Measurements from ENCODE around the gene GNAL. TPM values are rescaled to one million over a fixed set of nuclear protein-coding genes. Genes with fewer than 3 reads are reported as not detected.

Gene GNAL
- total RNA-seq, 4 donors from 2014 or later = 7.5 to 20.7 (median 11.8) TPM

DNA sequence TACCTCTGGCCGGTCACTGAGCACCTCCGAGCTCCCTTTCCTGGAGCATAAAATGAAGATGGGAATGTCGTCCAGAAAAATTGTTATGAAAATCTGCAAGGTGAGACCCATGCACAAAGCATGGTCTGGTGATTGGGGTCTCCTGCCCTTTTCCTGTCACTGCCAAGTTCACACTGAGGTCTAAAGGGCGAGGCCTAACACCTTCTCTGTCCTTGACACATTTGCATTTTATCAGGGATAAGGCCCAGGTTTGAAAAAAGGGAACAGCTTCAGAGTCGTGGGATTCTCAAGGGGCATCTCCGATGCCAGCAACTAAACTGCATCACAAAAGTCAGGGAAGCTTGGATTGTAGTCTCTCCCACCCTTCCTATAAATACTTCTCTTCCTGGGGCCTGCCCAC lies 24.7 kb downstream of the GNAL start:
- TF ChIP-seq, protein P1, sequence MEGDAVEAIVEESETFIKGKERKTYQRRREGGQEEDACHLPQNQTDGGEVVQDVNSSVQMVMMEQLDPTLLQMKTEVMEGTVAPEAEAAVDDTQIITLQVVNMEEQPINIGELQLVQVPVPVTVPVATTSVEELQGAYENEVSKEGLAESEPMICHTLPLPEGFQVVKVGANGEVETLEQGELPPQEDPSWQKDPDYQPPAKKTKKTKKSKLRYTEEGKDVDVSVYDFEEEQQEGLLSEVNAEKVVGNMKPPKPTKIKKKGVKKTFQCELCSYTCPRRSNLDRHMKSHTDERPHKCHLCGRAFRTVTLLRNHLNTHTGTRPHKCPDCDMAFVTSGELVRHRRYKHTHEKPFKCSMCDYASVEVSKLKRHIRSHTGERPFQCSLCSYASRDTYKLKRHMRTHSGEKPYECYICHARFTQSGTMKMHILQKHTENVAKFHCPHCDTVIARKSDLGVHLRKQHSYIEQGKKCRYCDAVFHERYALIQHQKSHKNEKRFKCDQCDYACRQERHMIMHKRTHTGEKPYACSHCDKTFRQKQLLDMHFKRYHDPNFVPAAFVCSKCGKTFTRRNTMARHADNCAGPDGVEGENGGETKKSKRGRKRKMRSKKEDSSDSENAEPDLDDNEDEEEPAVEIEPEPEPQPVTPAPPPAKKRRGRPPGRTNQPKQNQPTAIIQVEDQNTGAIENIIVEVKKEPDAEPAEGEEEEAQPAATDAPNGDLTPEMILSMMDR (IDR thresholded peaks at IDR 0.05; ENCODE audit: low read depth) = no peak

DNA sequence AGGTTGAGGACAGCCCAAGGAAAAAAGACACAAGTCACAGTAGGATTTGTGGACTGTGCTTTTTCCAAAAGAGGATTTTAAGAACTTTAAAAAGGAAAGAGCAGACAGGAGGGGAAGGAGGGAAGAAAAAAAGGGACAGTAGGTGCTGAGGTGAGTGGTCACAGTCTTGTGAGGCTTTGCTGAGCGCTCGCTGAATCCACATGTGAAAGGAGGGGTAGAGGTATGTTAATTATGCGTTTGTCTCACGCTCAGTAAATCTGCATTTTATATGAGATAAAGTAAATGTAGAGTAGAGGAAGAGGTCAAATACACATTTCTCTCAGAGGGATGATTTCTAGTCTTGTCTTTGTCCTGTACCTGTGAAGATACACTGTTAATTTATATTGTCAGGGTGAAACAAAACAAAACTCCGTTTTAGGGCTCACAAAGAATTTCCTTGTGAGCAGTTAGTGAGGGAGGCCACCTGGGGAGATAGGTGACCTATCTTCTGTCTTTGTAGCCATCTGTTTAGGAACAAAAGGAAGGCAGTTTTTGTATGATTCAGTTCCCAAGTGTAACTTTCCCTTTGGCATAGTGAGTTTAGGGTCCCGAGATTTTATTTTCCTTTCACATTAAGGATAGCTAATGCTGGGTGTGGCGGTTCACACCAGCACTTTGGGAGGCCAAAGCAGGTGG lies 25.3 kb downstream of the GNAL start:
- TF ChIP-seq, protein P1 (IDR thresholded peaks at IDR 0.05; ENCODE audit: low read depth) = no peak

DNA sequence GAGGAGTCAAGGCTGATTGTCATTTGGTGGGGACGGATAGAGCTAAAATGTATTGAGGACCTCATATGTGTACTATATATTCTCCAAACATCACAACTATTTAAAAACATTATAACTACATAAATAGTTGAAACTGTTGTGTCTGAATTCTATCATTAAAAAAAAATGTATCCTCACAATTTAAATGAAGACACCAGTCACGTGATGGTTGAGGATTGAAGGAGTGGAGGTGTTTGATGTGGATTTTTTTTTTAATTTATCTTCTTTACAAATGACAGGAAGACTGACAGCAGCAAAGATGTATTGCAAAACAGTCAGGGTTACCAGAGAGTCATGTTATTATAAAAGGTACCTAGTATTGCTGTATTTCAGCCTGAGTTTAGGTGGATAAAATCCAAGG lies 30.0 kb downstream of the GNAL start:
- TF ChIP-seq, protein P1 (IDR thresholded peaks at IDR 0.05; ENCODE audit: low read depth) = no peak

DNA sequence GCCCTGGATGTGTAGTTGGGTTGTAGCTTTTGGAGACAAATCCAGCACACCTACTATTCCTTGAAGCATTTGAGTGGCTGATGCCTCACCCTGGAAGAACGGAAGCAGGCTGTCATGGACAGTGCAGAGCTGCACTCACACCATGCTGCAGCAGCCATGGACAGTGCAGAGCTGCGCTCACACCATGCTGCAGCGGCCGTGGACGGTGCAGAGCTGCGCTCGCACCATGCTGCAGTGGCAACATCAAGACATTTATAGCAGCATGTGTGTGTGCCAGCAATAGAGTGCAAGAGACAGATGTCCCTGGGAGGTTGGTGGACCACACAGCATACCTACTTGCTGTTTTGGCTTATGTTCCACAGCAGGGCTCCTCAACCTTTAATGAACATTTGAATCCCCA lies 30.6 kb downstream of the GNAL start:
- TF ChIP-seq, protein P1 (IDR thresholded peaks at IDR 0.05; ENCODE audit: low read depth) = no peak

DNA sequence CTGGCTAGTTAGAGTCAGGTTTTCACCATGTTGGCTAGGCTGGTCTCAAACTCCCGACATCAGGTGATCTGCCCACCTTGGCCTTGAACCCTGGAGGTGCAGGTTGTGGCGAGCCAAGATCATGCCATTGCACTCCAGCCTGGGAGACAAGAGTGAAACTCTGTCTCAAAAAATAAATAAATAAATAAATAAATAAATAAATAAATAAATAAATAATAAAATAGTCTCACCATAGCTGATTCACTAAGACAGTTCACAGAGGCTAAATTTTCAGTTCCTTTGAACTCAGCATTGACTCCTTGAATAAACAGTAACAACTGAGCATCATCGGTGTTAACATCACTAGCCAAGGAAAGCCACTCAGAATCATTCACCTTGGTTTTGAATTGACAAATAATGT lies 32.7 kb downstream of the GNAL start:
- TF ChIP-seq, protein P1 (IDR thresholded peaks at IDR 0.05; ENCODE audit: low read depth) = no peak

DNA sequence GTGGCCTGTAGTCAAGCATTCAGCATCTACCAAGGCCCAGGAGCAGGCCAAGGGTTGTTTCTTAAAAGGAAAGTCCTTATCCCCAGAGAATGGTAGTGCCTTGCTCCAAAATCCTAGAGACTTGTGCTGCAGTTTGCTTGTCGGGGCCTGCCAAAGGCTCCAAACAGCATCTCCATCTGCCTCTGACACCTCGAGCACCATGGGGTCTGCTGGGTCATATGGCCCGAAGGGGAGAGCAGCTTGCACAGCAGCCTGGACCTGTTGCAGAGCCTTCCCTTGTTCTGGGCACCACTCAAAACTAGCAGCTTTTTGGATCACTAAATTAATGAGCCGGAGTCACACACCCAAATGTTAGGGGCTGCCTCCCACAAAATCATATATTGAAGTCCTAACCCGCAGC lies 35.7 kb downstream of the GNAL start:
- TF ChIP-seq, protein P1 (IDR thresholded peaks at IDR 0.05; ENCODE audit: low read depth) = no peak

DNA sequence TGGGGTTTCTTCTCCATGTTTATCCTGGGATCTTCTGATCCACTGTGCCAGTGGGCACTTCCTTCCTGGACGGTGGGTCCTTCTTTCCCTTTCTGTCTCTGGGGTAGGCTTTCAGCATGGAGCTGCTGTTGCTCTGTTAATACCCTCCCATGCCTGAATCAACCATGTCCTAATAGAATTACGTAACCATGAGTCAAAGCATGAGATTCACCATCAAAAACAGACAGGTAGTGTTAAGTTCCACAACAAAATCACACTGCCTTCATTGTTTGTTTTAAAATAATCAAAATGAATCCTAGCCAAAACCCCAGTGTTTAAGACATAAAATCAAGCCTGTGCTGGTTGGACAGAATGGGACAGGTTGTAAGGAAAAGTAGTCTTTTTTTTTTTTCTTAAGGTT lies 37.5 kb downstream of the GNAL start:
- TF ChIP-seq, protein P1 (IDR thresholded peaks at IDR 0.05; ENCODE audit: low read depth) = no peak
